Trophoblast cell (in vitro differentiated cells and primary cell): ENCODE measurements around the gene UGT1A7.

Experiments
- DNase-seq, 2 donors: peaks; one replicate each; pipeline ENCODE4 v3.0.0-alpha.2; 2016
- H2AFZ ChIP-seq: 2 replicates; pipeline ENCODE4 v1.6.1; 2013; ENCODE audit warnings: low read length, moderate library complexity, mild to moderate bottlenecking; ENCODE audit not compliant: insufficient read depth, poor library complexity
- H2AK5ac ChIP-seq: 2 replicates; pipeline ENCODE4 v1.6.1; 2013; ENCODE audit warnings: mild to moderate bottlenecking, low read length
- H2BK120ac ChIP-seq: 2 replicates; pipeline ENCODE4 v1.6.1; 2013; ENCODE audit warnings: low read length, mild to moderate bottlenecking, moderate library complexity; ENCODE audit not compliant: insufficient read depth, poor library complexity
- H2BK12ac ChIP-seq: 2 replicates; pipeline ENCODE4 v1.6.1; 2013; ENCODE audit warnings: mild to moderate bottlenecking, low read length, moderate library complexity
- H2BK5ac ChIP-seq: 2 replicates; pipeline ENCODE4 v1.6.1; 2013; ENCODE audit warnings: low read length, low read depth, moderate library complexity, mild to moderate bottlenecking; ENCODE audit not compliant: poor library complexity
- H3K14ac ChIP-seq: 2 replicates; pipeline ENCODE4 v1.6.1; 2013; ENCODE audit warnings: mild to moderate bottlenecking, low read length
- H3K18ac ChIP-seq: 2 replicates; pipeline ENCODE4 v1.6.1; 2013; ENCODE audit warnings: mild to moderate bottlenecking, low read length
- H3K23ac ChIP-seq: 2 replicates; pipeline ENCODE4 v1.6.1; 2013; ENCODE audit warnings: low read length
- H3K27ac ChIP-seq: 2 replicates; pipeline ENCODE4 v1.5.1; 2013; ENCODE audit warnings: low read depth, mild to moderate bottlenecking, inconsistent platforms, low read length, moderate library complexity
- H3K27me3 ChIP-seq: 2 replicates; pipeline ENCODE4 v1.6.1; 2013; ENCODE audit warnings: inconsistent platforms, mild to moderate bottlenecking, low read length, moderate library complexity; ENCODE audit not compliant: insufficient read depth
- H3K36me3 ChIP-seq, 2 experiments: 1 replicate in 1 of 2; 2 replicates in 1 of 2; pipeline ENCODE4 v1.6.1; 2013; ENCODE audit warnings: low read length in 2 of 2, mild to moderate bottlenecking in 2 of 2, moderate library complexity in 1 of 2; ENCODE audit not compliant: insufficient read depth in 2 of 2, control insufficient read depth in 1 of 2
- H3K4ac ChIP-seq: 2 replicates; pipeline ENCODE4 v1.6.1; 2013; ENCODE audit warnings: low read depth, mild to moderate bottlenecking, low read length, moderate library complexity
- H3K4me1 ChIP-seq, 2 experiments: 1 replicate in 1 of 2; 2 replicates in 1 of 2; pipeline ENCODE4 v1.6.1; 2013; ENCODE audit warnings: low read length in 2 of 2, mild to moderate bottlenecking in 2 of 2, moderate library complexity in 1 of 2; ENCODE audit not compliant: insufficient read depth in 2 of 2, control insufficient read depth in 1 of 2
- H3K4me2 ChIP-seq: 2 replicates; pipeline ENCODE4 v1.6.1; 2013; ENCODE audit warnings: inconsistent platforms, mild to moderate bottlenecking, low read length, moderate library complexity
- H3K4me3 ChIP-seq: 2 replicates; pipeline ENCODE4 v1.5.1; 2013; ENCODE audit warnings: mild to moderate bottlenecking, low read depth, low read length, inconsistent platforms
- H3K79me1 ChIP-seq: one replicate; pipeline ENCODE4 v1.6.1; 2013; ENCODE audit warnings: low read length
- H3K79me2 ChIP-seq: 2 replicates; pipeline ENCODE4 v1.6.1; 2013; ENCODE audit warnings: low read length, mild to moderate bottlenecking; ENCODE audit not compliant: control insufficient read depth, insufficient read depth, poor library complexity
- H3K9ac ChIP-seq: 2 replicates; pipeline ENCODE4 v1.6.1; 2013; ENCODE audit warnings: mild to moderate bottlenecking, low read length
- H3K9me3 ChIP-seq: 2 replicates; pipeline ENCODE4 v1.6.1; 2013; ENCODE audit warnings: low read depth, mild to moderate bottlenecking, control low read depth, inconsistent platforms, low read length; ENCODE audit not compliant: insufficient read depth
- H4K12ac ChIP-seq: 2 replicates; pipeline ENCODE4 v1.6.1; 2013; ENCODE audit warnings: low read depth, mild to moderate bottlenecking, low read length, moderate library complexity
- H4K8ac ChIP-seq: 2 replicates; pipeline ENCODE4 v1.6.1; 2013; ENCODE audit warnings: low read depth, mild to moderate bottlenecking, low read length, moderate library complexity
- H4K91ac ChIP-seq: one replicate; pipeline ENCODE4 v1.6.1; 2013; ENCODE audit warnings: low read depth, mild to moderate bottlenecking, low read length, moderate library complexity
- WGBS: extraction: QIAGEN DNeasy Blood & Tissue Kit; methylation state at CpG from one replicate; pipeline ENCODE4 v1.1.7; 2013; ENCODE audit warnings: missing lambda C conversion rate; ENCODE audit not compliant: insufficient read length, insufficient coverage; ENCODE audit errors: extremely low coverage; 5-methylcytosine and 5-hydroxymethylcytosine counted together

UGT1A7 gene

DNA sequence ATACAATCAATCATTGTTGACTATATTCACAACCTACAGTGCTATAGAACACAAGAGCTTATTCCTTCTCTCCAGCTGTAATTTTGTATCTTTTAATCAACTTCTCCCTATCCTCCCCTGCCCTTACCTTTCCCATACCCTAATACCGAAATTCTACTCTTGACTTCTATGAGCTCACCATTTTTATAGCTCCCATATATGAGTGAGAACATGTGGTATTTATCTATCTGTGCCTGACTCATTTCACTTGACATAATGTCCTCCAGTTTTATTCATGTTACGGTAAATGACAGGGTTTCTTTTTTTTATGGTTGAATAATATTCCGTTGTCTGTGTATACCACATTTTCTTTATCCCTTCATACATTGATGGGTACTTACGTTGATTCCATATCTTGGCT is 99.1 kb downstream of the UGT1A7 start:
- H2AFZ ChIP-seq, result no peak overlapping the region
- no peak overlapping the region for H3K18ac ChIP-seq
- H2BK12ac ChIP-seq, result no peak overlapping the region
- no peak overlapping the region for H2BK5ac ChIP-seq
- H3K9me3 ChIP-seq, result peaks cover 14% of the 10 kb centered on the region
- no peak for DNase-seq
- H2AK5ac ChIP-seq, result no peak overlapping the region
- no peak overlapping the region for H4K12ac ChIP-seq
- no peak overlapping the region for H3K4ac ChIP-seq
- no peak overlapping the region for H4K91ac ChIP-seq
- H3K27ac ChIP-seq, result no peak overlapping the region
- no peaks in the 10 kb centered on the region for H3K79me1 ChIP-seq
- no peak overlapping the region for H2BK120ac ChIP-seq
- no peak overlapping the region for H3K4me3 ChIP-seq
- H3K4me1 ChIP-seq, result no peaks in the 10 kb centered on the region
- 100% methylated on average over 1 of the region's 4 CpGs for WGBS
- H3K14ac ChIP-seq, result no peak overlapping the region
- no peaks in the 10 kb centered on the region for H3K27me3 ChIP-seq
- no peak overlapping the region for H3K4me2 ChIP-seq
- no peak overlapping the region for H3K23ac ChIP-seq
- H4K8ac ChIP-seq, result no peak overlapping the region
- no peak overlapping the region for H3K9ac ChIP-seq
- no peaks in the 10 kb centered on the region for H3K79me2 ChIP-seq
- H3K36me3 ChIP-seq, result no peaks in the 10 kb centered on the region

DNA sequence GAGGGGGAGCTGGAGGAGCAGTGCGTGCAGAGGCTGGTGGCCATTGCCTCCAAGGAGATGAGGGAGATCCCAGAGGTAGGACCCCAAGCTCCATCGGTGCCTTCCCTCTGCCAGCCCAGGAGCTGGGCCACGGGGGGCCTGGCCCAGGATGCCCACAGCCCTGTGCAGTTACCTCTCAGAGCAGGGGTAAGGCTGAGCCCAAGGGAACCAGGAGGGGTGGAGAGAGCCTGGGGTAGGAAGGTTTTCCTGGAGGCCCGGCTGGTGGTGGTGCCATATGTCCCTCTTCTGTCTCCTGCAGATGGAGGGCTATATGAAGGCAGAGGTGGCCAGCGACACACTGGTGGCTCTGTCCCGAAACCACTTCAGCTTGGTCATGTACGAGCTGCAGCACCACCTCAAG is 107.9 kb downstream of the UGT1A7 start:
- Histone ChIP-seq H3K4me3 (no peak overlapping the region), H3K9me3 (peaks cover 10% of the 10 kb centered on the region), H3K79me2 (no peaks in the 10 kb centered on the region), H3K4me1 (no peaks in the 10 kb centered on the region), H3K23ac (no peak overlapping the region), H3K18ac (no peak overlapping the region), H3K27ac (no peak overlapping the region), H3K4me2 (no peak overlapping the region), H4K8ac (no peak overlapping the region), H2AK5ac (no peak overlapping the region), H4K12ac (no peak overlapping the region), H3K36me3 (no peaks in the 10 kb centered on the region), H4K91ac (no peak overlapping the region), H2BK5ac (no peak overlapping the region), H3K79me1 (no peaks in the 10 kb centered on the region), H3K9ac (no peak overlapping the region), H3K27me3 (no peaks in the 10 kb centered on the region), H3K14ac (no peak overlapping the region), H2BK12ac (no peak overlapping the region), H3K4ac (no peak overlapping the region), H2BK120ac (no peak overlapping the region), H2AFZ (no peak overlapping the region)
- no CpG with 5 or more reads among the region's 7 CpGs for WGBS
- DNase-seq, result no peak

DNA sequence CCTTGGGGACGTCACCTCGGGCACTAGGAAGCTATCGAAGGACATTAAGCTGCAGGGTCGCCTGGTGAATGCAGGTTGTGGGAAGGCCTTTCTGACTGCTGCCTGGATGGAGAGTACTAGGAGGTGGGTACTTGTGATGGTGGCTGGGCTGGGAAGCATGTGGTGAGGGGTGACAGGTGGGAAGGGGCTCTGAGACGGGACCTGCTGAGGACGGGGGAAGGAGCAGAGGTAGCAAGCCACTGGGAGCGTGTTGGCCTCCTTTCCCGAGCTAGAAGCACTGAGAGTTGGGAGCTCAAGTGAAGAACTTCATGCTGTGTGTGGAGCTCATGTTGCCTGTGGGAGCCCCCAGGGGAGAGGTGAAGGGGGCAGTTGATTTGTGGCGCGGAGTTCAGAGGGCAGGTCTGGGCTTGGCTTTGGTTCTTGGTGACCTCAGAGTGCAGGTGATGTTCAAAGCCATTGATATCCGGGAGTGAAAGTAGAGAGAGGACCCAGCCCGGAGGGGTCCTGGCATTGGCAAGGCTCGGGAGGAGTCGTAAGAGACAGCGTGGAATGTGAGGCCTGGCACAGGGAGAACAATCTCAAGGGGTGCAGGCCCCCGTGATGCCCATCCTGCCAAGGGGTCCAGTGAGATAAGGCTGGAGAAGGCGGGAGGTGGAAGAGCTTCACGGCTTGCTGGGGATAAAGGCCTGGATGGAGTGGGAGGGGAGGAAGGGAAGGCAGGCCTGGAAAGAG is 109.6 kb downstream of the UGT1A7 start:
- no CpG with 5 or more reads among the region's 18 CpGs for WGBS
- Histone ChIP-seq H3K18ac (no peak overlapping the region), H4K12ac (no peak overlapping the region)

DNA sequence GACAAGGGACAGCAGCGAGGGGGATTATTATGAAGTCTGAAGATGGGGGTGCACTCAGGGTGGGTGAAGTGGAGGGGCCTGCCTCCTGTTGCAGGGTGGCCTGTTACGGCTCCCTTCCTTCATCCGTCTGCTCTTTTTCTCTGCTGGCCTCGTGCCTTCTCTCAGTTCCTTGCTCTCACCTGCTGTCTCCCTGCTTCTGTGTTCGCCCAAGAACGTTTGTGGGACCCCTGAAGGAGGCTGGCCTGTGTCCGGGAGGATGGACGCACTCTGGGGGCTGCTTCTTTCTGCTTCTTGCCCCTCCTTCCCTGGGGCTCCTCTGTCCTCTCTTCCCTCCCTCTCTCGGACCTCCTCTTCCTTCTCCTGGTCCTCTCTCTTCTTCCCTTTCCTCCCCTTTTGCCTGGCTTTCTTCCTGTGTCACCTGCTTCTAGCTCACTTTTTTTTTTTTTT is 110.2 kb downstream of the UGT1A7 start:
- Histone ChIP-seq H3K27me3 (no peaks in the 10 kb centered on the region), H3K18ac (no peak overlapping the region), H3K79me2 (no peaks in the 10 kb centered on the region), H4K8ac (no peak overlapping the region), H3K4me3 (no peak overlapping the region), H3K27ac (no peak overlapping the region), H2BK5ac (no peak overlapping the region), H2BK120ac (no peak overlapping the region), H2AK5ac (no peak overlapping the region), H2AFZ (no peak overlapping the region), H3K4me1 (no peaks in the 10 kb centered on the region), H3K79me1 (no peaks in the 10 kb centered on the region), H3K9me3 (peaks cover 13% of the 10 kb centered on the region), H3K23ac (no peak overlapping the region), H3K14ac (no peak overlapping the region), H4K12ac (no peak overlapping the region), H3K36me3 (no peaks in the 10 kb centered on the region), H3K4ac (no peak overlapping the region), H2BK12ac (no peak overlapping the region), H3K4me2 (no peak overlapping the region), H3K9ac (no peak overlapping the region), H4K91ac (no peak overlapping the region)
- DNase-seq, result no peak
- WGBS, result no CpG with 5 or more reads among the region's 9 CpGs

More for the DNA sequence above, 109.6 kb downstream of the UGT1A7 start:
- no peak overlapping the region for H3K23ac ChIP-seq
- H3K14ac ChIP-seq, result no peak overlapping the region
- H3K9ac ChIP-seq, result no peak overlapping the region
- H3K36me3 ChIP-seq, result no peaks in the 10 kb centered on the region
- no peaks in the 10 kb centered on the region for H3K79me2 ChIP-seq
- no peak overlapping the region for H3K4me2 ChIP-seq
- no peak overlapping the region for H2BK5ac ChIP-seq
- H3K27ac ChIP-seq, result no peak overlapping the region
- H2BK120ac ChIP-seq, result no peak overlapping the region
- no peak overlapping the region for H4K8ac ChIP-seq
- DNase-seq, result no peak
- no peak overlapping the region for H2BK12ac ChIP-seq
- H3K27me3 ChIP-seq, result no peaks in the 10 kb centered on the region
- H3K4ac ChIP-seq, result no peak overlapping the region
- peaks cover 13% of the 10 kb centered on the region for H3K9me3 ChIP-seq
- H3K79me1 ChIP-seq, result no peaks in the 10 kb centered on the region
- no peak overlapping the region for H3K4me3 ChIP-seq
- no peak overlapping the region for H4K91ac ChIP-seq
- no peak overlapping the region for H2AFZ ChIP-seq
- H2AK5ac ChIP-seq, result no peak overlapping the region
- no peaks in the 10 kb centered on the region for H3K4me1 ChIP-seq
